Activated naive CD8-positive, alpha-beta T cell (primary cell): ENCODE measurements around the gene AKIRIN2.

Experiments
- H3K27ac Mint-ChIP-seq: one replicate; pipeline ENCODE4 v1.8.0; 2021; ENCODE audit warnings: mixed read lengths
- H3K27me3 Mint-ChIP-seq: one replicate; pipeline ENCODE4 v1.8.0; 2021; ENCODE audit warnings: mixed read lengths
- H3K36me3 Mint-ChIP-seq: one replicate; pipeline ENCODE4 v1.8.0; 2021; ENCODE audit warnings: mixed read lengths
- H3K4me1 Mint-ChIP-seq: one replicate; pipeline ENCODE4 v1.8.0; 2021; ENCODE audit warnings: low read depth, mixed read lengths
- H3K4me3 Mint-ChIP-seq: one replicate; pipeline ENCODE4 v1.8.0; 2021; ENCODE audit warnings: mild to moderate bottlenecking, mixed read lengths
- H3K9me3 Mint-ChIP-seq: one replicate; pipeline ENCODE4 v1.8.0; 2021; ENCODE audit warnings: low read depth, mixed read lengths

The AKIRIN2 gene

GRCh38 chr6:87628424-87628823, 73.6 kb downstream of the AKIRIN2 start:
- Mint-ChIP-seq H3K36me3 (peaks cover 19% of the 10 kb centered on the region), H3K4me3 (no peak overlapping the region), H3K27me3 (no peaks in the 10 kb centered on the region), H3K4me1 (no peaks in the 10 kb centered on the region), H3K9me3 (no peaks in the 10 kb centered on the region), H3K27ac (no peak overlapping the region)
